Naive B cell (primary cell): Measurements from ENCODE around the gene SDHAF4. TPM values are rescaled to one million over a fixed set of nuclear protein-coding genes. Genes with fewer than 3 reads are reported as not detected.
A peak's percentile ranks its signal among the peaks of the same experiment; 100 is the strongest.
"Not testable (repeated sequence)": the region's sequence is repeated elsewhere in the genome, so short reads cannot be mapped to it uniquely, and the experiment has no call there.

Experiments used
- ATAC-seq, 2 donors: fragments of 150-1000 bp; cut with Tn5 transposase; 2 replicates each; pipeline ENCODE4 v1.10.0; 2021; ENCODE audit warnings: low read depth in 2 of 2, mild to moderate bottlenecking in 2 of 2, moderate library complexity in 2 of 2
- DNase-seq: peaks from one replicate; pipeline ENCODE4 v3.0.0; 2022
- H3K27ac Mint-ChIP-seq, 6 donors: one replicate each; pipeline ENCODE4 v1.8.0; 2020 to 2022; ENCODE audit warnings: mild to moderate bottlenecking in 6 of 6, mixed read lengths in 6 of 6, moderate library complexity in 5 of 6, inconsistent platforms in 2 of 6
- H3K27me3 Mint-ChIP-seq, 3 donors: one replicate each; pipeline ENCODE4 v1.8.0; 2021 to 2022; ENCODE audit warnings: mixed read lengths in 3 of 3, mild to moderate bottlenecking in 1 of 3
- H3K36me3 Mint-ChIP-seq, 2 donors: one replicate each; pipeline ENCODE4 v1.8.0; 2020 to 2022; ENCODE audit warnings: mixed read lengths in 2 of 2, inconsistent platforms in 1 of 2, mild to moderate bottlenecking in 1 of 2
- H3K4me1 Mint-ChIP-seq, 3 donors: one replicate each; pipeline ENCODE4 v1.8.0; 2020 to 2022; ENCODE audit warnings: mixed read lengths in 3 of 3, inconsistent platforms in 1 of 3, mild to moderate bottlenecking in 1 of 3, moderate library complexity in 1 of 3
- H3K4me3 Mint-ChIP-seq, 8 donors: one replicate each; pipeline ENCODE4 v1.8.0; 2020 to 2022; ENCODE audit warnings: mild to moderate bottlenecking in 8 of 8, mixed read lengths in 8 of 8, moderate library complexity in 8 of 8, inconsistent platforms in 2 of 8
- H3K9me3 Mint-ChIP-seq, 7 donors: one replicate each; pipeline ENCODE4 v1.8.0; 2020 to 2022; ENCODE audit warnings: mixed read lengths in 7 of 7, mild to moderate bottlenecking in 5 of 7, inconsistent platforms in 2 of 7, moderate library complexity in 1 of 7
- polyA plus RNA-seq, 6 donors: library from polyadenylated mRNA; unstranded; fragments of 300-500 nt; fragmentation: Illumina TruSeq; gene quantifications; one replicate each; pipeline ENCODE4 v1.2.3, GENCODE V29; 2021; ENCODE audit warnings: low read depth in 6 of 6

The SDHAF4 gene
- polyA plus RNA-seq, 6 donors from 2014 or later: 4.7 to 8.6 (median 7.6) TPM

DNA sequence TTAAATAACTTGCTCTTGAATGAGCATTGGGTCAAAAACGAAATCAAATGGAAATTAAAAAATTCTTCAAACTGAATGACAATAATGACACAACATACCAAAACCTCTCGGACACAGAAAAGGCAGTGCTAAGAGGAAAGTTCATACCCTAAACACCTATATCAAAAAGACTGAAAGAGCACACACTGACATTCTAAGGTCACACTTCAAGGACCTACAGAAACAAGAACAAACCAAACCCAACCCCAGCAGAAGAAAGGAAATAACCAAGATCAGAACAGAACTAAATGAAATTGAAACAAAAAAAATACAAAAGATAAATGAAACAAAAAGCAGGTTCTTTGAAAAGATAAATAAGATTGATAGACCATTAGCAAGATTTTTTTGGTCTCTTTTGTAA lies 40.6 kb downstream of the SDHAF4 start:
- H3K36me3 Mint-ChIP-seq, H3K4me1 Mint-ChIP-seq, ATAC-seq, DNase-seq, H3K4me3 Mint-ChIP-seq: not testable (repeated sequence)
- Mint-ChIP-seq H3K27ac (peak overlapping the region in 2 of 6 donors; percentile 1 to 18), H3K9me3 (peaks cover 8 to 33% (median 9%) of the 10 kb centered on the region in 7 donors), H3K27me3 (peaks cover 5 to 11% (median 10%) of the 10 kb centered on the region in 3 donors)

DNA sequence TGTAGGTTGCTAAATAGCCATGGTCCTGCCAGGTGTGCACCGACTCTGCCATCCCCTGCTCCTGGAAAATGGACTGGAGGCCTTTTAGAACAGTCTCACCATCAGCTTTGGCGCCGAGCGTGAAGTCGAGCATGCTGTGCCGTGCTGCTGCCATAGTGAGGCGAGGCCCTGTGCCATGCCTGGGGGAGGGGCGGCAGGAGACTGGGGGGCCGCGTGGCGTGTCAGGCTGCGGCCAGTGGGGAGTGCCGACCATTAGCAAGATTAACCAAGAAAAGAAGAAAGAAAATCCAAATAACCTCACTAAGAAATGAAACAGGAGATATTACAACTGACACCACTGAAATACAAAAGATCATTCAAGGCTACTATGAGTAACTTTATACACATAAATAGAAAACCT lies 42.5 kb downstream of the SDHAF4 start:
- H3K4me1 Mint-ChIP-seq, DNase-seq, H3K4me3 Mint-ChIP-seq, ATAC-seq, H3K36me3 Mint-ChIP-seq: not testable (repeated sequence)
- Mint-ChIP-seq H3K9me3 (peaks cover 0 to 24% (median 8%) of the 10 kb centered on the region in 7 donors), H3K27ac (peak overlapping the region in 1 of 6 donors; percentile 20), H3K27me3 (peaks cover 0 to 11% (median 6%) of the 10 kb centered on the region in 3 donors)

DNA sequence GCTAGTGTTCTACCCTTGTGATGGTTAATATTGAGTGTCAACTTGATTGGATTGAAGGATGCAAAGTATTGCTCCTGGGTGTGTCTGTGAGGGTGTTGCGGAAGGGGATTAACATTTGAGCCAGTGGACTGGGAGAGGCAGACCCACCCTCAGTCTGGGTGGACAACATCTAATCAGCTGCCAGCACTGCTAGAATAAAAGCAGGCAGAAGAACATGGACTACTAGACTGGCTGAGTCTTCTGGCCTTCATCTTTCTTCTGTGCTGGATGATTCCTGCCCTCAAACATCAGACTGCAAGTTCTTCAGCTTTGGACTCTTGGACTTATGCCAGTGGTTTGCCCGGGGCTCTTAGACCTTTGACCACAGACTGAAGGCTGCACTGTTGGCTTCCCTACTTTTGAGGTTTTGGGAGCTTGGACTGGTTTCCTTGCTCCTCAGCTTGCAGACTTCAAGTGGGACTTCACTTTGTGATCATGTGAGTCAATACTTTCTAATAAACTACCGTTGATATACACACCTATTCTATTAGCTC lies 50.1 kb downstream of the SDHAF4 start:
- Mint-ChIP-seq H3K36me3 (no peaks in the 10 kb centered on the region), H3K27me3 (peaks cover 0 to 12% (median 12%) of the 10 kb centered on the region in 3 donors), H3K4me1 (no peaks in the 10 kb centered on the region), H3K9me3 (peaks cover 0 to 5% (median 0%) of the 10 kb centered on the region in 7 donors), H3K27ac (peak overlapping the region in 1 of 6 donors; percentile 10), H3K4me3 (no peak overlapping the region)
- DNase-seq: no peak
- no peak for ATAC-seq

DNA sequence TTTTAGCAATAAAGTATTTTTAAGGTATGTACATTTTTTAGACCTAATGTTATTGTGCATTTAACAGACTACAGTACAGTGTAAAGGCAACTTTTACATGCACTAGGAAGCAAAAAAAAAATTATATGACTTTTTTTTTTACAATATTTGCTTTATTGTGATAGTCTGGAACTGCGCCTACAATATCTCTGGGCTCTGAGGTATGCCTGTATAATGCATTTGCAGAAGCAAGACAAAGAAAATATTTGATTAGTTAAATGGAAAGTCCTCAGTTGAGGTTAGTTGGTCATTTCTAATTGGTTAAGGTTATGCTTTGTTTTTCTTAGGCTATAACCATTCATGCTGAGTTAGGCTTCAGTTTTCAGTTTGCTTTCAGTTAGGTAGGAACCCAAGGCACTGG lies 54.0 kb downstream of the SDHAF4 start:
- Mint-ChIP-seq H3K27ac (no peak overlapping the region), H3K4me1 (no peaks in the 10 kb centered on the region), H3K27me3 (peaks cover 0 to 6% (median 0%) of the 10 kb centered on the region in 3 donors), H3K4me3 (no peak overlapping the region), H3K9me3 (peaks cover 0 to 5% (median 0%) of the 10 kb centered on the region in 7 donors), H3K36me3 (no peaks in the 10 kb centered on the region)
- ATAC-seq: no peak
- no peak for DNase-seq

DNA sequence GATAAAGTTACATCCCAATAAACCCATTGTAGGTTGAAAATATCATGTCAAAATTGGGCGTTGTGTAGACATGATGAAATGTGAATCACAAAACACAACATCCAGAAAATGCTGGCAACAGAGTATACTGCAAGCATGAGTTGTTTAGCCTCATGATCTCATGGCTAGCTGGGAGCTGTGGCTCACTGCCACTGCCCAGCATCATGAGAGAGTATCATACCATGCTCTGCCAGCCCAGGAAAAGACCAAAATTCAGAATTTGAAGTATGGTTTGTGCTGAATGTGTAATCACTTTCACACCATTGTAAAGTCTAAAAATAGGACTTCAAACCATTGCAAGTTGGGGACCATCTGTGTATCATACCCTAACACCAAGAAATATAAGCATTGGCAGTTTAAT lies 55.7 kb downstream of the SDHAF4 start:
- Mint-ChIP-seq H3K4me1 (no peaks in the 10 kb centered on the region), H3K27me3 (peaks cover 0 to 6% (median 0%) of the 10 kb centered on the region in 3 donors), H3K9me3 (peaks cover 0 to 5% (median 0%) of the 10 kb centered on the region in 7 donors), H3K27ac (no peak overlapping the region), H3K4me3 (no peak overlapping the region), H3K36me3 (no peaks in the 10 kb centered on the region)
- ATAC-seq (no peak), DNase-seq (no peak)

DNA sequence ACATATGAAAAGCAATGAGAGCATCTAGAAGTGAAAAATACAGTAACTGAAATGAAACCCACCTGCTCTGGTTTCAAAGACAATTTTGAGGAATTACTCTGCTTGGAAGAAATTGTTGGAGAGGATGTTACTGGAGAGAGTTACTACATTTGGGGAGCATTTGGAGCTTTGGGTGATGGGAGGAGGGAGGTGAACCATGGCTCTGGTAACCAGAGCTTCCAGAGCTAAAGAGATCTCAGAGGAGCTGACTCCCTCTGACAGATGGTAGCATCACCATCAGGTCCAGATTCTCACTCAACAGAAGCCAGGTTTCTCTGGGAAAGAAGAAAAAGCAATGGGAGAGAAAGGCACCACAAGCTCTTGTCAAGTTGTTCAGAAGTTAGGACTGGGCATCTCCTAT lies 58.7 kb downstream of the SDHAF4 start:
- ATAC-seq: no peak
- Mint-ChIP-seq H3K36me3 (no peaks in the 10 kb centered on the region), H3K9me3 (peaks cover 0 to 8% (median 0%) of the 10 kb centered on the region in 7 donors), H3K4me1 (no peaks in the 10 kb centered on the region), H3K27me3 (peaks cover 0 to 6% (median 0%) of the 10 kb centered on the region in 3 donors), H3K27ac (no peak overlapping the region), H3K4me3 (no peak overlapping the region)
- no peak for DNase-seq

DNA sequence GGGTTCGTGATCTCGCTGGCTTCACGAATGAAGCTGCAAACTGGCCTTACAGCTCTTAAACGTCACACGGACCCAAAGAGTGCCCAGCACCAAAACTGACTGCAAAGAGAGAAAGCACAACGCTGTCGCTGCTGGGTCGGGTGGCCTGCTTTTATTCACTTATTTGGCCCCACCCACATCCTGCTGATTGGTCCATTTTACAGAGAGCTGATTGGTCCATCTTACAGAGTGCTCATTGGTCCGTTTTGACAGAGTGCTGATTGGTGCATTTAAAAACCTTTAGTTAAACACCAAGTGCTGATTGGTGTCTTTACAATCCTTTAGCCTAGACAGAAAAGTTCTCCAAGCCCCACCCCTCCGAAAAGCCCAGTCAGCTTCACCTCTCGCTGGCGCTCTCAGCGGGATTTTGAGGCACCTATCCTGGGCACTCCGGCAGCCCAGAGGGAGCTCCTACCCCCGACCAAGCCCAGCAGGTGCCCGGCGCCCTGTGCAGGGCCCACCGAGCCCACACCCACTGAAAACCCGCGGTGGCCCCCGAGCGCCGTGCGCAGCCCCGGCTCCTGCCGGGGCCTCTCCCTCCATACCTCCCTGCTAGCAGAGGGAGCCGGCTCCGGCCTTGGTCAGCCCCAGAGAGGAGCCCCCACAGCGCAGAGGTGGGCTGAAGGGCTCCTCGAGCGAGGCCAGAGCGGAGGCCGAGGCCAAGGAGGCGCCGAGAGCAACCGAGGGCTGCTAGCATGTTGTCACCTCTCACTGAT lies 60.9 kb downstream of the SDHAF4 start:
- H3K27ac Mint-ChIP-seq: no peak overlapping the region
- no peaks in the 10 kb centered on the region for H3K36me3 Mint-ChIP-seq
- H3K9me3 Mint-ChIP-seq: peaks cover 0 to 8% (median 0%) of the 10 kb centered on the region in 7 donors
- peaks cover 0 to 4% (median under 1%) of the 10 kb centered on the region in 3 donors for H3K27me3 Mint-ChIP-seq
- no peak overlapping the region for H3K4me3 Mint-ChIP-seq
- H3K4me1 Mint-ChIP-seq: no peaks in the 10 kb centered on the region
- ATAC-seq (no peak), DNase-seq (no peak)

DNA sequence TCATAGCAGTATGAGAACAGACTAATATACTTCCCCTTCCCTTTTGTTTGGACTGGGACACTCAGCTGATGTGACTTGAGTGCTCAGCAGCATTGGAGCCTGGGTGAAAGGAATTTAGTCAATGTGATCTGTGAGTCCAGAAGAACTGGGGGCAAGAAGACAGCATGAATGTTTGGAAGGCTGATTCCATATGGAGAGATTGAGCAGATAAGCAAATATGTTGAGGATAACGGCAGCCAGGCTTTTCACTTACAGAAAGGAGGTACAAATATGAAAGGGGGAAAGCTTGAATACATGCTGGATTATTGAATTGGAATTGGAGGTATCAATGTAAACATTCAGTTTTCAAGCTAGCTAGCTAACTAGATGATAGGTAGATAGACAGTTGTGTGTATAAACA lies 63.2 kb downstream of the SDHAF4 start:
- no peaks in the 10 kb centered on the region for H3K36me3 Mint-ChIP-seq
- ATAC-seq (no peak), DNase-seq (no peak)
- H3K27ac Mint-ChIP-seq: no peak overlapping the region
- H3K9me3 Mint-ChIP-seq: peaks cover 0 to 8% (median 0%) of the 10 kb centered on the region in 7 donors
- H3K27me3 Mint-ChIP-seq: peaks cover 0 to 4% (median 0%) of the 10 kb centered on the region in 3 donors
- no peaks in the 10 kb centered on the region for H3K4me1 Mint-ChIP-seq
- no peak overlapping the region for H3K4me3 Mint-ChIP-seq

DNA sequence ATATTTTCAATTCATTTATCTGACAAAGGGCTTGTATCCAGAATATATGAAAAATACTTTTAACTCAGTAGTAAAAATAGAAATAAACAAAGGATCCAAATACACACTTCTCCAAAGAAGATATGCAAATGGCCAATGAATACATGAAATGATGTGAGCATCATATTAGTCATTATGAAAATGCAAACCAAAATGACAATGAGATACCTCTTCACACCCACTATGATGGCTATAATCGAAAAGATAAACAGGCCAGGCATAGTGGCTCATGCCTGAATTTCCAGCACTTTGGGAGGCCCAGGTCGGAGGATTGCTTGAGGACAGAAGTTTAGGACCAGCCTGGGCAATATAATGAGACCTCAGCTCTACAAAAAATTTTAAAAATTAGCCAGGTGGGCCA lies 67.1 kb downstream of the SDHAF4 start:
- Mint-ChIP-seq H3K4me3 (no peak overlapping the region), H3K27ac (no peak overlapping the region), H3K9me3 (no peaks in the 10 kb centered on the region), H3K4me1 (no peaks in the 10 kb centered on the region), H3K36me3 (no peaks in the 10 kb centered on the region), H3K27me3 (peaks cover 0 to 8% (median 0%) of the 10 kb centered on the region in 3 donors)
- DNase-seq: no peak
- ATAC-seq: no peak

DNA sequence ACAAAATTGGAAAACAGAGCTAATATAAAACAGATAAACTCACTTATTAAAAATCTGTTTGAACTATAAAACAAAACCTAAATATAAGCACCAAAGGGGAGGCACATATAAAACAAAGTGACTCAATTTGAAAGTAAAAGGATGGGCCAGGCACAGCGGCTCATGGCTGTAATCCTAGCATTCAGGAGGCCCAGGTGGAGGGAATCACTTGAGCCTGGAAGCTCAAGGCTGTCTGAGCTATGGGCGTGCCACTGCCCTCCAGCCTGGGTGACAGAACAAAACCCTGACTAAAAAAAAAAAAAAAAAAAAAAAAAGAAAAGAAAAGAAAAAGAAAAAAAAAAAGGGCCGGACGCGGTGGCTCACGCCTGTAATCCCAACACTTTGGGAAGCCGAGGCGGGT lies 69.9 kb downstream of the SDHAF4 start:
- DNase-seq: no peak
- ATAC-seq: no peak
- H3K4me3 Mint-ChIP-seq: no peak overlapping the region
- no peak overlapping the region for H3K27ac Mint-ChIP-seq
- H3K4me1 Mint-ChIP-seq: no peaks in the 10 kb centered on the region
- no peaks in the 10 kb centered on the region for H3K36me3 Mint-ChIP-seq
- no peaks in the 10 kb centered on the region for H3K9me3 Mint-ChIP-seq
- H3K27me3 Mint-ChIP-seq: peaks cover 0 to 4% (median 0%) of the 10 kb centered on the region in 3 donors

DNA sequence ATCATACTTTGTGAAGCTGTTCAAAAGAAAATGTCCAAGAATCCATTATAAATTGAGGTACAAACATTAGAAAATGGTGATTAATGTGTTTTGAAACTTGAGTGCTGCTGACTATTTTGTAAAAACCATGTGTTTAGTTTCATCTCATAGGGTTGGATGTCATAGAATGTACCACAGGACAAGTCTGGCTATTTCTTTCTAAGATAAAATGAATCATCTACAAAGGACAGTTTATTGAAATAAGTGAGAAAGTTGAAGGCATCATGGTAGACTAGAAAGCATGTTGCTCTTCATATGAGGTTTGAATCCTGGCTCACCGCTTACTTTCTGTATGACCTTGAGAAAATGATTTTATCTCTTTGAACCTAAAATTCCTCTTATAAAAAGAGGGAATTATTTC lies 71.7 kb downstream of the SDHAF4 start:
- Mint-ChIP-seq H3K36me3 (no peaks in the 10 kb centered on the region), H3K27me3 (peaks cover 0 to 4% (median 0%) of the 10 kb centered on the region in 3 donors), H3K27ac (no peak overlapping the region)

More for the DNA sequence above, 71.7 kb downstream of the SDHAF4 start:
- DNase-seq (no peak), ATAC-seq (no peak)
- Mint-ChIP-seq H3K9me3 (no peaks in the 10 kb centered on the region), H3K4me3 (no peak overlapping the region), H3K4me1 (no peaks in the 10 kb centered on the region)
